Thymus (tissue), 11 donors: ENCODE measurements around the gene XXYLT1. TPM values are rescaled to one million over a fixed set of nuclear protein-coding genes. Genes with fewer than 3 reads are reported as not detected.
A peak's percentile ranks its signal among the peaks of the same experiment; 100 is the strongest.

Experiments
- DNase-seq, 9 donors: peaks; one replicate each; pipeline ENCODE4 v3.0.0-alpha.2; 2013; ENCODE audit warnings: low spot score in 9 of 9, low read depth in 6 of 9, missing footprints in 1 of 9
- H3K27ac ChIP-seq, 2 donors: one replicate each; pipeline ENCODE4 v1.5.1; 2013; ENCODE audit warnings: control low read depth in 1 of 2, low read depth in 1 of 2, low read length in 1 of 2, mild to moderate bottlenecking in 1 of 2, moderate library complexity in 1 of 2
- H3K27me3 ChIP-seq, 2 donors: one replicate each; pipeline ENCODE4 v1.5.1; 2013; ENCODE audit warnings: low read length in 1 of 2; ENCODE audit not compliant: control insufficient read depth in 2 of 2, insufficient read depth in 1 of 2
- H3K36me3 ChIP-seq, 2 donors: one replicate each; pipeline ENCODE4 v1.5.1; 2013; ENCODE audit warnings: low read length in 1 of 2, mild to moderate bottlenecking in 1 of 2, moderate library complexity in 1 of 2; ENCODE audit not compliant: control insufficient read depth in 2 of 2, insufficient read depth in 2 of 2
- H3K4me1 ChIP-seq, 2 donors: one replicate each; pipeline ENCODE4 v1.5.1; 2013; ENCODE audit warnings: low read length in 2 of 2; ENCODE audit not compliant: control insufficient read depth in 2 of 2, insufficient read depth in 2 of 2
- H3K4me3 ChIP-seq, 2 donors: one replicate each; pipeline ENCODE4 v1.5.1; 2013; ENCODE audit warnings: low read length in 2 of 2, control low read depth in 1 of 2, mild to moderate bottlenecking in 1 of 2
- H3K9me3 ChIP-seq, 2 donors: one replicate each; pipeline ENCODE4 v1.5.1; 2013; ENCODE audit warnings: low read length in 1 of 2, mild to moderate bottlenecking in 1 of 2; ENCODE audit not compliant: control insufficient read depth in 2 of 2, insufficient read depth in 1 of 2
- WGBS: extraction: QIAGEN DNeasy Blood & Tissue Kit; methylation state at CpG from one replicate; pipeline ENCODE4 v1.1.7; 2013; 5-methylcytosine and 5-hydroxymethylcytosine counted together
- polyA plus RNA-seq: library from polyadenylated mRNA; stranded (reverse); fragments of 200-250 nt; gene quantifications from one replicate; pipeline ENCODE4 v1.2.3, GENCODE V29; 2013
- total RNA-seq: library from RNA; stranded (reverse); fragments of 120-200 nt; gene quantifications from one replicate; pipeline ENCODE4 v1.2.4, GENCODE V29; 2013
- donor health status: healthy.

Gene XXYLT1
- total and polyA plus RNA-seq, 2 donors: 5.8 to 12.3 TPM

GRCh38 chr3:195261925-195262324 is 9.0 kb downstream of the XXYLT1 start:
- peaks cover 4 to 49% of the 10 kb centered on the region in 2 donors for H3K4me1 ChIP-seq
- WGBS: 97% methylated on average over 2 of the region's 2 CpGs
- no peak overlapping the region for H3K27ac ChIP-seq
- H3K36me3 ChIP-seq: peaks cover 0 to 6% of the 10 kb centered on the region in 2 donors
- no peak for DNase-seq
- H3K9me3 ChIP-seq: no peaks in the 10 kb centered on the region
- no peaks in the 10 kb centered on the region for H3K27me3 ChIP-seq
- no peak overlapping the region for H3K4me3 ChIP-seq

GRCh38 chr3:195260280-195260905 is 10.6 kb downstream of the XXYLT1 start:
- H3K4me1 ChIP-seq: peaks cover 4 to 52% of the 10 kb centered on the region in 2 donors
- peaks cover 0 to under 1% of the 10 kb centered on the region in 2 donors for H3K36me3 ChIP-seq
- DNase-seq: peak in 2 of 9 donors; percentile 23 to 53
- no peaks in the 10 kb centered on the region for H3K9me3 ChIP-seq
- 2% methylated on average over 41 of the region's 41 CpGs for WGBS
- H3K27ac ChIP-seq: peak overlapping the region in 1 of 2 donors; percentile 3
- H3K27me3 ChIP-seq: no peaks in the 10 kb centered on the region
- H3K4me3 ChIP-seq: peak overlapping the region; percentile 54 to 55

GRCh38 chr3:195259475-195260279 is 11.3 kb downstream of the XXYLT1 start:
- Histone ChIP-seq H3K9me3 (no peaks in the 10 kb centered on the region), H3K36me3 (no peaks in the 10 kb centered on the region), H3K27ac (peak overlapping the region; percentile 81 to 85), H3K4me3 (peak overlapping the region; percentile 55 to 61), H3K4me1 (peaks cover 4 to 49% of the 10 kb centered on the region in 2 donors), H3K27me3 (no peaks in the 10 kb centered on the region)
- peak in 7 of 9 donors; percentile 75 to 93 (median 82) for DNase-seq
- WGBS: 5% methylated on average over 82 of the region's 82 CpGs

GRCh38 chr3:195259154-195259474 is 11.8 kb downstream of the XXYLT1 start:
- 84% methylated on average over 7 of the region's 7 CpGs for WGBS
- H3K4me1 ChIP-seq: peaks cover 4 to 52% of the 10 kb centered on the region in 2 donors
- H3K27me3 ChIP-seq: no peaks in the 10 kb centered on the region
- DNase-seq: peak in 2 of 9 donors; percentile 18 to 41
- peak overlapping the region; percentile 81 to 85 for H3K27ac ChIP-seq
- H3K36me3 ChIP-seq: no peaks in the 10 kb centered on the region
- peak overlapping the region in 1 of 2 donors; percentile 61 for H3K4me3 ChIP-seq
- no peaks in the 10 kb centered on the region for H3K9me3 ChIP-seq

GRCh38 chr3:195258449-195259153 is 12.4 kb downstream of the XXYLT1 start:
- 81% methylated on average over 14 of the region's 14 CpGs for WGBS
- DNase-seq: peak in 2 of 9 donors; percentile 12 to 59
- Histone ChIP-seq H3K27ac (peak overlapping the region; percentile 81 to 85), H3K27me3 (no peaks in the 10 kb centered on the region), H3K4me1 (peaks cover 4 to 54% of the 10 kb centered on the region in 2 donors), H3K36me3 (no peaks in the 10 kb centered on the region), H3K4me3 (no peak overlapping the region), H3K9me3 (no peaks in the 10 kb centered on the region)

GRCh38 chr3:195257454-195258448 is 13.2 kb downstream of the XXYLT1 start:
- Histone ChIP-seq H3K27ac (peak overlapping the region in 1 of 2 donors; percentile 85), H3K4me1 (peaks cover 4 to 61% of the 10 kb centered on the region in 2 donors), H3K9me3 (no peaks in the 10 kb centered on the region), H3K4me3 (no peak overlapping the region), H3K27me3 (no peaks in the 10 kb centered on the region), H3K36me3 (no peaks in the 10 kb centered on the region)
- 84% methylated on average over 16 of the region's 16 CpGs for WGBS
- DNase-seq: peak in 1 of 9 donors; percentile 44

GRCh38 chr3:195256639-195257453 is 14.1 kb downstream of the XXYLT1 start:
- no peak overlapping the region for H3K27ac ChIP-seq
- WGBS: 98% methylated on average over 19 of the region's 19 CpGs
- no peak for DNase-seq
- H3K4me1 ChIP-seq: peaks cover 4 to 62% of the 10 kb centered on the region in 2 donors
- no peaks in the 10 kb centered on the region for H3K9me3 ChIP-seq
- no peaks in the 10 kb centered on the region for H3K27me3 ChIP-seq
- H3K4me3 ChIP-seq: no peak overlapping the region
- H3K36me3 ChIP-seq: no peaks in the 10 kb centered on the region
